Right lung (tissue), 10 donors: ENCODE measurements around the gene MAP3K8. TPM values are rescaled to one million over a fixed set of nuclear protein-coding genes. Genes with fewer than 3 reads are reported as not detected.
A peak's percentile ranks its signal among the peaks of the same experiment; 100 is the strongest.

ENCODE experiments used
- DNase-seq, 2 donors: peaks; one replicate each; pipeline ENCODE4 v3.0.0-alpha.2; 2013
- long read RNA-seq, 8 donors: transcript quantifications; one replicate each; lab custom pipeline, GENCODE V29; 2026
- polyA plus RNA-seq, 5 donors: library from polyadenylated mRNA; unstranded; fragments of 120-200 nt; gene quantifications; one replicate each; pipeline versions ENCODE4 v1.2.1 to v1.2.3, GENCODE V29; 2013; ENCODE audit warnings: inconsistent platforms in 1 of 5, low replicate concordance in 1 of 5; ENCODE audit not compliant: insufficient read length in 5 of 5, insufficient read depth in 1 of 5

Gene MAP3K8
- 10 to 100 TPM in 4 of 5 donors, 1 to 10 TPM in 1; 8.6 to 12.0 (median 10.5) TPM for polyA plus RNA-seq
- long read RNA-seq, donor 1, partial matches to known transcripts = 0 of 4 reads
- long read RNA-seq, donor 1, other reads (novel, unspliced or antisense) = 0 of 4 reads
- long read RNA-seq, donor 2, partial matches to known transcripts = 0 of 2 reads
- long read RNA-seq, donor 2, other reads (novel, unspliced or antisense) = 0 of 2 reads
- long read RNA-seq, donor 3, partial matches to known transcripts = 0 of 2 reads
- long read RNA-seq, donor 3, other reads (novel, unspliced or antisense) = 0 of 2 reads
- long read RNA-seq, donor 4, partial matches to known transcripts = 0 of 2 reads
- long read RNA-seq, donor 4, other reads (novel, unspliced or antisense) = 0 of 2 reads
- long read RNA-seq, donor 5, partial matches to known transcripts = 0 of 1 reads
- long read RNA-seq, donor 5, other reads (novel, unspliced or antisense) = 0 of 1 reads
- long read RNA-seq, donor 6 = 0 reads
- long read RNA-seq, donor 7 = 0 reads
- long read RNA-seq, donor 8 = 0 reads

DNA sequence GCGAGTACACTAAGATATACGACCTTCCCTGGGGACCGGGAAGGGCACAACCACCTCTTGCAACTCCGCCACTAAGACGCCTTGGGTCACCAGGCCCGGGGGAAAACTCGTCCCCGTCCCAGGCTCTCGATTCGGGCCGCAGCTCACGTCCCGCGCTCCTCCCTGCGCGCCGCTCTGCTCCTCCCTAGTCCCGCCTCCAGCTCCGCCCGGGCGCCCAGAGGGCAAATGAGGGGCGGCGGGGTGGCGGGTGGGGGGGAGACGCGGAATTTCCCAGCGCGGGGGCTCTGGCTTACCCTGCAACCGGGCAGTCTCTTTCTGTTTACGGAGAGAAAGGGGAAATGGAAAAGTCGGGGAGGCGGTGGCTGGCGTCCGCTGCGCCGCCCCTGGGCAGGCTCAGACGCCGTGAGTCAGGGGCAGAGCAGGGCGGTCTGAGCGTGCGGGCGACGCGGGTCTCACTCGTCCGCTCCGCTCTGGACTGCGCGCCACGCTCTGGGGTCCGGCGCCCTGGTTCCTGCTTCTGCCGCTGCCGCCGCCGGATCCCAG is at the start of gene MAP3K8:
MAP3K8 (plus strand) TSS at position 455 of the 543 bp plus-strand sequence. CDS start 4,755 bp downstream, outside the sequence.
- DNase-seq = peak; percentile 89 to 91

DNA sequence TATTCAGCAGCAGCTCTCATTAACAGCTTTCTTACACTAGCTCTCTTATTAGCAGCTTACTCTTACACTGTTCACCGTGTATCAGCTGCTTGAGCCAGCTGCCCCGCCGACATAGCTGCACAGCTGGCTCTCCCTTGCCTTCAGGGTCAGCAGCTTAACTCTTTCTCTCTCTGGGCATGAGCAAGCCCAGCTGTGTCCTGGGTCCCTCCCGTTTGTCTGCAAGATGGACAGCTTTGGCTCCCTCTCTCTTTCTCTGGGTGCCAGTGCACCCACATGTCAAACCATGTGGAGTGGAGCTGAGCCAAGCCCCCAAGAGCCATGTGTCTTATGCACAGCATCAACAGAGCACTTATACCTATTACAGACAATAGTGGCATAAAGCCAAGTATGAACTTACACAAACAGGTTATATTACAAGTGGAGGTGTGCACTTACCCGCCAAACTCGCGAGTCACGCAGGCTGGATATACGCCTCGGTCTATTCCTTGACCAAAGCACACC is 49.2 kb upstream of the MAP3K8 start:
- peak; percentile 23 to 31 for DNase-seq

DNA sequence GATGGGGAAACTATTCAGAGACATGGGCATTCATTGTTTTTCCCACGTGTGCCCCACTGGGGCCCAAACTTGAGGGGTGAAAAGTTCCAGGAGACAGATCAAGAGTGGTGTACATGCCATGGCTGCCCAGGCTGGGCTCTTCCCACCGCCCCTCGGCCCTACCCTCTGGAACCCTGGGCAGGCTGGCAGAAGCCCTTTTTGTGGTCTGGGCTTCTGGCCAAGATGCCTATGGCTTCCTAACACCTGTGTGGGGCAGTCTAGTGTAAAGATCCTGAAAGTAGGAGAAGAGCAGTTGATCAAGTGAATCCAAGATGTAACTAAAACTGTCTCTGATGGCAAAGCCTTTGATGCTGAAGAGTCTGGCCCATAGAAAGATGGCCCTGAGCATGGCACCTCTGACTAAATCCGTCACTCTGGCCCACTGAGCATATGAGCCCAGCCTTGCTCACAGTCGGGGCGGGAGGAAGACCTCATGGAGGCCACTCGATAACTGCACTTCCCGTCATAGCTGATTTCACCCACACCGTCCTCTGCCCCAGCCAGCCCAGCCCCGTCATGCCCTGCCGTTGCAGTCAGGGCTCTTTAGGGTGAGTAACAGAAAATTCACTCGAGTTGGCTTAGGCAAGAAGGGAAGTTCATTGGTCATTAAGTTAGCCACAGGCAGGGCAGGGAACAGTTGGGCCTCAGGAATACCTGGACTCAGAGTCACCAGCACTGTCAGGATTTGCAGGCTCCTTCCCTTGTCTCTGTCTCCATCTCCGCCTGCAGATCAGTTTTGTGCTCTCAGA is 47.0 kb upstream of the MAP3K8 start:
- DNase-seq = no peak

DNA sequence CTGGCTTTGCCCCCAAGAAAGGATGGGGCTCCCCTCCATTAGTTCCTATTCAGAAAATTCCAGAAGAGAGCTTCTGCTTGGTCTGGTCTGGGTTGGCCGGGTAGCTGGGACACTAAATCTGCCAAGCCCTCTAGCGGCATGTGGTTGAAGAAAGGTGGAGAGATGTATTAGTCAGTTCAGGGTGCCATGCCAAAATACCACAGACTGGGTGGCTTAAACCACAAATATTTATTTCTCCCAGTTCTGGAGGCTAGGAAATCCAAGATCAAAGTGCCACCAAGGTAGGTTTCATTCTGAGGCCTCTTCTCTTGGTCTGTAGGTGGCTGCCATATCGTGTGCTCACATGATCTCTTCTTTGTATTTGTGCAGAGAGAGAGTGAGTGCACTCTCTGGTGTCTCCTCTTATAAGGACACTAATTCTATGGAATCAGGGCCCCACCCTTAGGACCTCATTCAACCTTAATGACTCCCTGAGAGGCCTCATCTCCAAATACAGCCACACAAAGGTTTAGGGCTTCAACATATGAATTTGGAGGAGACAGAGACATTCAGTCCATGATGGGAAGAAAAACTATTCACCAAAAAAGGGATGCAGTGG is 46.2 kb upstream of the MAP3K8 start:
- DNase-seq = no peak

DNA sequence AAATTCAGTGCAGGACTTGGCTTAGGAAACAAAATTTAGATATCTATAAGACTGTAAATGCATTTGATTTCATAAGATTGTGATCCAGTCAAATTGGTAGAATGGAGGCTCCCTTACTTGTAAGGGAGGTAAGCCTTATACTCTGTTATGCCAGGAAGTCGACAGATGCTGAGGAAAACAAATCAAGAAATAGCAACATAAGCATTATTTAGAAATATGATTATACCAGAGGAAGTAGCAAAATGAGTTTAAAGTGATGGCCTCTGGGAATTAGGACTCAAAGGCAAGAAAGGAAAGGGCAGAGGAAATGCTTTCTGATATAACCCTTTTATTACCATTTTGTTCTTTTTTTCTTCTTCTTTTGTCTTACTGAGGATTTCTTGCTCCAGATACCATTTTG is 44.4 kb upstream of the MAP3K8 start:
- no peak for DNase-seq

DNA sequence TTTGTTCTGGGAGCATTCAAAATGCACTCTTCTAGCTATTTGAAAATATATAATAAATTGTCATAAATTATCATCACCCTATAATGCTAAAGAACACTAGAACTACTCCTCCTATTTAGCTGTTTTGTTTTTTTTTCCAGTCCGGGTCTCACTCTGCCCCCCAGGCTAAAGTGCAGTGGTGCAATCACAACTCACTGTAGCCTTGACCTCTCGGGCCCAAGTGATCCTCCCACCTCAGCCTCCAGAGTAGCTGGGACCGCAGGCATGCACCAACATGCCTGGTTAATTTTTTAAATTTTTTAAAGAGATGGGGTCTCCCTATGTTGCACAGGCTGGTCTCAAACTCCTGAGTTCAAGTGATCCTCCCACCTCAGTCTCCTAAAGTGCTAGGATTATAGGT is 43.8 kb upstream of the MAP3K8 start:
- DNase-seq = no peak

DNA sequence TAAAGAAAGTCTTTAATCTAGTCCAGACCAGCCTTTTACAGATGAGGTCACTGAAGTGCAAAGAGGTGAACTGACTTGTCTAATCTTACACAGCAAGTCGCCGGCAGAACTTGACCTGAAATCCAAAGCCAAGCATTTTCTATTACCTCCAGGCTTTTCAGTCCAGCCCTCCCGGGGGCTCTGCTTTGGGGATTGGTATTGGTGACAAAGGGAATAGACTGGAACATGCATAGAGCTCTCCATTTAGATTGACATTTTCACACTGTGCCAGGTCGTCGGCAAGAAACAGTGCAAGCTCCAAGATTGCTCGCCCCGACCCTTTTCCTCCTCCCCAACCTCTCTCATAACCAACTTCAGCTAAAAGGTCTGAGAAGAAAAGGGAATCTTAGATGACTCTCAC is 42.7 kb upstream of the MAP3K8 start:
- DNase-seq = no peak

DNA sequence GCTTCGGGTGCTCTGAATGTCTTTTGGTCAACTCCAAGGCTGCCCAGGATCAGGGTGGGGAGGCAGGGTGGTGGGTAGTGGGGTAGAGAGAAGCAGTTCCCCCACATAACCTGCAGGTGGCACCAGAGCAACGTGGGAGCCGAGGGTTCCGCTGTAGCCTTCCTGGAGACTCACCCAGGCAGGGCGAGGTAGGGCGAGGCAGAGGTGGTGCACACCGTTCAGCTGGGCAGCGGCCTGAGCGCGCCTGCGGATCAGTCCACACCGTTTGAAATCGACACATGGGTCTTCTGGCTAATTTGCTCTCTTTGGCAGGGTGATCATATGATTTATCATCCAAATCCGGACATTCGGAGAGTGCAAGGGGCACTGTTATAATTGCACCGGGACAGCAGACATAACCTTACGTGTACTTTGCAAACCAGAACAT is 41.4 kb upstream of the MAP3K8 start:
- DNase-seq = no peak

DNA sequence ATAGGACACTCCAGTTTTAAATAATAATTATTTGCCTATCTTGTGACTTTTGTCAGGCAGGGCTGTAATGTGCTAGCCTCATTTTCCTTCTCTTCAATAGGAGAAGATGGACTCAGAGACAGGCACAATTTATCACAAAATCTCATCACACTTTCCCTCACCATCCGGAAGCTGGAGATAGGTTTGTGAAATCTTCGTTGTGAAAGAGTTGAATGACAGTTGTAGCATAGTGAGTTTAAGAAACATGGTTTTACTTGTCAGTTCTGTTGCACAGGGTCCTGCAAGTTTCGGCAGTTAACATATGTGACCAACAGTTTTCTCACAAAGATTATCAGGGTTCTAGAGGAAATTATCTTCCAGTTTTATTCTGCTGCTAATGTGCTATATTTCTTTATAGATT is 37.7 kb upstream of the MAP3K8 start:
- DNase-seq = no peak

DNA sequence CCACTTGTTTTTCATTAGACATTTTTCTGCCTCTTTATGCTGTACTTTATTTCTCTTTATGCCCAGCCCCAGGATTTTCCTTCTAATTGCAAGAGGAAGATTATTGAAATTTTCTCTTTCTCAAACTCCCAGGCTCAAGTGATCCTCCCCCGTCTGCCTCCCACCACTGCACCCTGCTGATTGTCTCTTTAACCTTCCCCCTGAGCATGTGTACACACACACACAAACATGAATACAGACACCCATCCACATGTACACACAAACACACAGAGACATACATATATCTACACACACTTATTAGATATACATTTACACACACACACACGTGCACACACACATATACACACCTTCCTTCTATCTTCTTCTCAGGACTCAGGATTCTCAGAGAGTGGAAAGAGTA is 37.3 kb upstream of the MAP3K8 start:
- DNase-seq = no peak

DNA sequence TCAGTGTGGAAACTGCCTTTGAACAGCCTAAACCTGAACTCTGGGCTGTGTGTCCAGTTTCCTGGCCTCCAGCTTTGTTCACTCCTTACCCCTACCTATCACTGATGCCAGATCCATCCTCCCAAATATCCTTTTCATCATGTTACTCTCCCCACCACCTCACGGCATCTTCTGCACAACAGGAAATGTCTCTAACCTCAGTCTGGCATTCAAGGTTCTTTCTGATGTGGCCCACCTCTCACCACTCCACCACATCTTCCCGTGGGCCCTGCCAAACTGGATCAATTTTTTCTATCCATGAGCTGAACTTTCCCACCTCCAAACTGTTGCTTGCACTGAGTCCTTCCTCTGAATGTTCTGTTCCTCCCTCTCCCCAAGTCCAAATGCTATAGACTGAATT is 35.8 kb upstream of the MAP3K8 start:
- DNase-seq = no peak

DNA sequence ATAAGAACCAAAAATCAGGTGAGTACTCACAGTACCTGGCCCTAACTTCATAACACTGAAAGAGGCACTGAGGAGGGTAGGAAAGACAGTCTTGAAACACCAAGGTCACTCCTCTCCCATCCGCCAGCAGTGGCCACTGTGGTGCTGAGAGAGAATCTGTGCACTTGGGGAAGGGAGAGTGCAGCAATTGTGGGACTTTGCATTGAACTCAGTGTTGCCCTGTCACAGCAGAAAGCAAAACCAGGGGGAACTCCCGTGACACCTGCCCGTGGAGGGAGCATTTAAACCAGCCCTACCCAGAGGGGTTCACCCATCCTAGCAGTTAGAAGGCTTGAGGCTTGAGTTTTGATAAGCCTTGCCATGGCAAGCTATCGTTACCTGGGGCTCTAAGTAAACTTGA is 35.2 kb upstream of the MAP3K8 start:
- no peak for DNase-seq

DNA sequence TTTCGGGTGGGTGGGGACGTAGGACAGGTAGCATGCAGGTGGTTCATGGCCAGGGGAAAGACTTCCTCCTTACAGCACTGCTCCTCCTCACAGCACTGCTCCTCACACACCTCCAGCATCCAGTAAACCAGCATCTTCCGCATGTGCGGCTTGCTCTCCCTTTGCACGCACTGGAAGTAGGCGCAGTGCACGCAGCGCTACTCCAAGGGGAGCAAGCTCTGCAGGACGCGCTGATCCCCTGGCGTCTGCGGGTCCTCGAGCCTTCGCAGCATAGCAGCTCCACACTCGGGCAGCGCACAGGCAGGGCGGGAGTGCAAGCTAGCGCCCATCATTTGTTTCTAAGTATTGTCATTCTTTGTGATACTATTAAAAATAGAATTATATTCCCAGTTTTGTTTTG is 30.5 kb upstream of the MAP3K8 start:
- DNase-seq = no peak

DNA sequence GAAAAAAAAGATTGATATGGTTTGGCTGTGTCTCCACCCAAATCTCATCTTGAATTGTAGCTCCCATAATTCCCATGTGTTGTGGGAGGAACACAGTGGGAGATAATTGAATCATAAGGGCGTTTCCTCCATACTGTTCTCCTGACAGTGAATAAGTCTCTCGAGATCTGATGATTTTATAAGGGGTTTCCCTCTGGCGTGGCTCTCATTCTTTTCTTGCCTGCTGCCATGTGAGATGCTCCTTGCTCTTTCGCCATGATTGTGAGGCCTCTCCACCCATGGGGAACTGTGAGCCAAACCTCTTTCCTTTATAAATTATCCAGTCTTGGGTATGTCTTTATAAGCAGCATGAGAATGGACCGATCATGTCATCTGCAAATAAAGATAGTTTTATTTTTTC is 29.4 kb upstream of the MAP3K8 start:
- DNase-seq = no peak

DNA sequence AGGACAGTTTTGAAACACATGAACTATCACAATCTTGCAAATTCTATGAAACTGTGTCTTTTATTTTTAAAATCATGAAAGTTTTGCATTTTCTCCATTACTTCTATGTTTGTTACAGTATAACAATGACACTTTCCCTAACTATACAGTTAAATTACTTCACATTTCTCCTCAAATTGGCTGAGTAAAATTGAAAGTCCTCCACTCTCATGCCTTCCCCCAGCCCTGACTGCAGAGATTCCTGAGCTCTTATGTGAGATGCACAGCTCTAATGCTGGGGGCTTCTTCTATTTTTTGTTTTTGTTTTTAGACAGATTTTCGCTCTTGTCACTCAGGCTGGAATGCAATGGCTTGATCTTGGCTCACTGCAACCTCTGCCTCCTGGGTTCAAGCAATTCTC is 22.7 kb upstream of the MAP3K8 start:
- DNase-seq = no peak

DNA sequence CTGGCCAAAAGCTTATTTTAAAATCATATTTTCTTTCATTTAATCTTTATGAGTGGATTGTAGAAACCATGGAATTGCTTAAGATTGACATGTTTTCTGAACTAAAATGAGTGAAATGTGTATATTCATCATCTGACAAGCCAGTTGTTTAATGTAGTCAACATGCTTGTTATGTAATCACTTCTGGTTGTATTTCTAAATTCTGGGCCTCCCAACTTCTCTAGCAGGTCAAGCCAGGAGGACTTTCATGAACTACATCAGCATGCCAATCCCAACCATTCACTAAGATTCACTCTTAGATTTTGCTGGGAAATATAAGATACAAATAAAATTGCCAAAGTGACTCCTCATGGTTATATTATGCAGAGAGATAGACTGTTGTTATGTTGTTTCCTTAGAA is 21.1 kb upstream of the MAP3K8 start:
- no peak for DNase-seq

DNA sequence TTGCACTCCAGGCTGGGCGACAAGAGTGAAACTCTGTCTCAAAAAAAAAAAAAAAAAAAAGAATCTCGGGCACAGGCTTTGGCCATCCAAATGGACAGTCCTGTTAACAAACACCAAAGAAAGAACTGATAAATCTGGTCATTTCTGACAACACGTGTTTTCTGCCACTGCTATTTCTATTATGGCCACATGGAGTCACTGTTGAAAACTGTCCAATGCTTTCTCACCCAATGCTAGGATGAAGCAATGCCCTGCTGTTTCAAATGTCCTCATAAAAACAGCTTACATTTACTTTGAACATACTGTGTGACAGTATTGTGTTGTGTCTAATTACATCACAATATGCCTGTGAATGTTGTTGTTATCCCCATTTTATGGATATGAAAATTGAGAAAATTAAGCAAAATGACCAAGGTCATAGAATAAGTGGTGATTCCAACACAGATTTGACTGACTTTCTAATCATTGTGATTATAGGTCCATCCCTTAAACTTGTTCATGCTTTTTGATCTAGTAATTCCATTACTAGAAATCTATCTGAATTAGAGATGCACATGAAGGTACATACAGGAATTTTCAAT is 19.9 kb upstream of the MAP3K8 start:
- DNase-seq = peak in 1 of 2 donors; percentile 65

DNA sequence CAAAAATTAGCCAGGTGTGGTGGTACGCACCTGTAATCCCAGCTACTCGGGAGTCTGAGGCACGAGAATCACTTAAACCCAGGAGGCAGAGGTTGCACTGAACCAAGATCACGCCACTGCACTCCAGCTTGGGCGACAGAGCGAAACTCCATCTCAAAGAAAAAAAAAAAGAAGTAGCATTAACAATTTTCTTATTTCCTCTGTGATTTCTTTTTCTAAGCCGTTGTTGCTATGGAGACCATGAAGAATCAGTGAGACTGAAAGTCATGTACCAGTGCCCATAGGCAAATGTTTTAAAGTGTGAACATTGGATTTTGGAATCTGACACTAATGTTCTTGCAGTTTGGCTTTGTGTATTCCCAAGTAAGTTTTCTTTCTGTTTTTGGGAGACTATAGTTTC is 18.4 kb upstream of the MAP3K8 start:
- DNase-seq = no peak

DNA sequence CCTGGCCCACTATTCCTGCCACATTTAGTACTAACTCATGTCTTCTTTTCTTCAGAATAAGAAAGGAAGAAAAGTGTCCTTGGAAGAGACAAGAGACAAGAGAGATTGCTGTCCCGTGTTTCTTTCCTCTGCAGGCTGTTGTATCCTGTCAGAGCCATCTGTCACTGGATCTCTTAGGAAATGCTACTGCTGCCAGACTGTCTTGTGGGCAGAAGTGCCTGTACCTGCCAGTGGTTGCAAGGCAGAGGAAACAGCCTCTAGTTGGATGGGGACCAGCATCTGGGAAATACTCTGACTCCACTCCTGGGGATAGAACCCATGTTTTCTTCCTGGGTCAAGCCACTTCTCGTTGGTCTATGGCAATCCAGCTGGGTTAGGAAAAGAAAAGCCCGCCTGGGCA is 16.7 kb upstream of the MAP3K8 start:
- no peak for DNase-seq

DNA sequence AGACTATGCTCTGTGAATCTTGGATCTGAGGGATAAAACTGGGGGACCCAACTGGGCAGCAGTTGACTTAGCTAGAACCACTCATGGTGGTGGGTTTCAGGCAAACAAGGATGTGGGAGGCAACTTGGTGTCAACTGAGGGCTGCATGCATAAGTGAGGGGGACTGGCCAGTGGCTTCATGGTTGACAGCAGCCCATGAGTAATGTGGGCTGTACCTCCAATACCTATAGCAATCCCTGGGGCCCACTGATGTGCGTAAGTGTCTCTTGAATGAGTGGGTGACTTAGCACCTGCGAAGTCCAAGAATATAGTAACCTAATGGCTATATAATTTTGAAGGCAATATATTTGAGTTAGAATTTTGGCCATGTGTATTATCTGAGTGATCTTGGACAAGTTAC is 13.7 kb upstream of the MAP3K8 start:
- DNase-seq = no peak

DNA sequence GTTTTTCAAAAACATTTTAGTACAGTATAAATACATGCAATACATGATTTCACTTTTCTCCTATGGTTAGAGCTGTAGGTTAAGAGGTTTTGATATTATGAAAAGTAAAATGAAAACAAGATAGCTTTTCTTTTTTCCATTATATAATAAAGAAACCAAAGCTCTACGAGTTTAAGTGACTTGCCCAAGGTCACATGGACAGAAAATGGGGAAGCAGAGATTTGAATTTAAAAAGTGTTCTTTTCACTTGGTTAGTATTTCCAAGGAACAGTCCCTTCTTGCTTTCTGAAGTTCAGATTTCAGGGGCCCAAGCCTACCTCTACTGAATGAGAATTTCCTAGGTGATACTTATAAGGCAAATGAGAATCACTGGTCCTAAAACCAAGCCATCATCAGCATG is 13.2 kb upstream of the MAP3K8 start:
- DNase-seq = no peak
